WTC11 (cell line): ENCODE results near the gene MLH3. TPM values are rescaled to one million over a fixed set of nuclear protein-coding genes. Genes with fewer than 3 reads are reported as not detected.

Experiments used
- ATAC-seq: fragments of 200-7000 bp; cut with Tn5 transposase; 2 replicates; pipeline ENCODE4 v1.10.0; 2021; ENCODE audit warnings: mild to moderate bottlenecking, moderate library complexity
- CTCF ChIA-PET: fragments of 300-600 bp; sonication (Branson Sonifier 250); formaldehyde crosslinking; loops from one replicate; lab custom pipeline; 2021; ENCODE audit warnings: antibody characterized with exemption; lab: Charles Lee
- POLR2A ChIA-PET: fragments of 350-600 bp; sonication (Branson Sonifier 250); formaldehyde crosslinking; loops from one replicate; lab custom pipeline; 2021; ENCODE audit warnings: antibody characterized with exemption; lab: Charles Lee
- DNase-seq: peaks from one replicate; pipeline ENCODE4 v3.0.0; 2021; ENCODE audit warnings: low spot score
- H3K27ac Mint-ChIP-seq: 2 replicates; pipeline ENCODE4 v1.8.0; 2021; ENCODE audit warnings: mixed read lengths
- H3K27me3 Mint-ChIP-seq: 2 replicates; pipeline ENCODE4 v1.8.0; 2021; ENCODE audit warnings: low read depth, mild to moderate bottlenecking, moderate library complexity, mixed read lengths
- H3K36me3 Mint-ChIP-seq: 2 replicates; pipeline ENCODE4 v1.8.0; 2021; ENCODE audit warnings: mixed read lengths
- H3K4me1 Mint-ChIP-seq: 2 replicates; pipeline ENCODE4 v1.8.0; 2022; ENCODE audit warnings: mixed read lengths
- H3K4me3 Mint-ChIP-seq: 2 replicates; pipeline ENCODE4 v1.8.0; 2021; ENCODE audit warnings: mild to moderate bottlenecking, moderate library complexity, mixed read lengths
- H3K9me3 Mint-ChIP-seq: 2 replicates; pipeline ENCODE4 v1.8.0; 2021; ENCODE audit warnings: mixed read lengths
- EMX1 ChIP-seq: fragments of 250-450 bp; sonication (Bioruptor Pico); IDR thresholded peaks from 2 replicates; pipeline ENCODE4 v1.8.0; 2021; ENCODE audit warnings: mild to moderate bottlenecking
- ESRRA ChIP-seq: sonication (generic); formaldehyde crosslinking; IDR thresholded peaks from 2 replicates; pipeline ENCODE4 v1.8.1; 2022; ENCODE audit warnings: mild to moderate bottlenecking, missing genetic modification reagents, borderline replicate concordance
- IRF2 ChIP-seq: sonication (generic); formaldehyde crosslinking; IDR thresholded peaks from 2 replicates; pipeline ENCODE4 v1.8.0; 2022; ENCODE audit warnings: low read depth, missing genetic modification reagents, borderline replicate concordance
- JUN ChIP-seq: sonication (generic); formaldehyde crosslinking; IDR thresholded peaks from 2 replicates; pipeline ENCODE4 v1.8.0; 2023; ENCODE audit warnings: mild to moderate bottlenecking, missing genetic modification reagents
- MXD4 ChIP-seq: fragments of 250-450 bp; sonication (Bioruptor Pico); IDR thresholded peaks from 2 replicates; pipeline ENCODE4 v1.8.0; 2021; ENCODE audit warnings: mild to moderate bottlenecking, moderate library complexity, borderline replicate concordance
- NFATC4 ChIP-seq: fragments of 250-450 bp; sonication (Bioruptor Pico); IDR thresholded peaks from 2 replicates; pipeline ENCODE4 v1.9.0; 2021; ENCODE audit warnings: mild to moderate bottlenecking
- SOX15 ChIP-seq: fragments of 250-450 bp; sonication (Bioruptor Pico); IDR thresholded peaks from 2 replicates; pipeline ENCODE4 v1.9.0; 2021; ENCODE audit warnings: mild to moderate bottlenecking
- SP1 ChIP-seq: sonication (generic); formaldehyde crosslinking; conservative IDR thresholded peaks from 2 replicates; pipeline ENCODE4 v1.8.1; 2022; ENCODE audit warnings: missing genetic modification reagents
- TCF7 ChIP-seq: sonication (generic); formaldehyde crosslinking; IDR thresholded peaks from 2 replicates; pipeline ENCODE4 v1.8.0; 2022; ENCODE audit warnings: mild to moderate bottlenecking, low read depth, missing genetic modification reagents, moderate library complexity
- ZNF317 ChIP-seq: sonication (generic); formaldehyde crosslinking; IDR thresholded peaks from 2 replicates; pipeline ENCODE4 v1.8.1; 2023; ENCODE audit warnings: low read depth, mild to moderate bottlenecking, moderate library complexity, missing genetic modification reagents, borderline replicate concordance
- ZNF423 ChIP-seq: fragments of 250-450 bp; sonication (Bioruptor Pico); IDR thresholded peaks from 2 replicates; pipeline ENCODE4 v2.1.2; 2022; ENCODE audit warnings: mild to moderate bottlenecking, moderate library complexity
- ZNF671 ChIP-seq: fragments of 250-450 bp; sonication (Bioruptor Pico); IDR thresholded peaks from 2 replicates; pipeline ENCODE4 v1.8.0; 2021; ENCODE audit warnings: mild to moderate bottlenecking
- total RNA-seq: library from RNA; stranded (reverse); gene quantifications from 3 replicates; pipeline ENCODE4 v1.2.3, GENCODE V29; 2021
- TF ChIP-seq, protein P1 (sequence below): sonication (generic); formaldehyde crosslinking; IDR thresholded peaks from 2 replicates; pipeline ENCODE4 v1.8.0; 2023; ENCODE audit warnings: mild to moderate bottlenecking, missing genetic modification reagents
- TF ChIP-seq, protein P2 (sequence below): fragments of 250-450 bp; sonication (Bioruptor Pico); IDR thresholded peaks from 2 replicates; pipeline ENCODE4 v1.8.0; 2021; ENCODE audit warnings: mild to moderate bottlenecking
- TF ChIP-seq, protein P3 (sequence below): fragments of 250-450 bp; sonication (Bioruptor Pico); IDR thresholded peaks from 2 replicates; pipeline ENCODE4 v1.9.0; 2021; ENCODE audit warnings: mild to moderate bottlenecking
- TF ChIP-seq, protein P4 (sequence below): fragments of 250-450 bp; sonication (Bioruptor Pico); conservative IDR thresholded peaks from 2 replicates; pipeline ENCODE4 v1.9.0; 2021; ENCODE audit warnings: mild to moderate bottlenecking
- TF ChIP-seq, protein P5 (sequence below): fragments of 250-450 bp; sonication (Bioruptor Pico); IDR thresholded peaks from 2 replicates; pipeline ENCODE4 v1.9.0; 2021; ENCODE audit warnings: mild to moderate bottlenecking
- TF ChIP-seq, protein P6 (sequence below): fragments of 250-450 bp; sonication (Bioruptor Pico); IDR thresholded peaks from 2 replicates; pipeline ENCODE4 v2.1.2; 2022; ENCODE audit warnings: mild to moderate bottlenecking, moderate library complexity
- TF ChIP-seq, protein P7 (sequence below): sonication (generic); formaldehyde crosslinking; IDR thresholded peaks from 2 replicates; pipeline ENCODE4 v1.8.1; 2023; ENCODE audit warnings: mild to moderate bottlenecking, moderate library complexity, missing genetic modification reagents

MLH3 gene
- total RNA-seq, 1 experiment from 2014 or later = 16.7 TPM

DNA sequence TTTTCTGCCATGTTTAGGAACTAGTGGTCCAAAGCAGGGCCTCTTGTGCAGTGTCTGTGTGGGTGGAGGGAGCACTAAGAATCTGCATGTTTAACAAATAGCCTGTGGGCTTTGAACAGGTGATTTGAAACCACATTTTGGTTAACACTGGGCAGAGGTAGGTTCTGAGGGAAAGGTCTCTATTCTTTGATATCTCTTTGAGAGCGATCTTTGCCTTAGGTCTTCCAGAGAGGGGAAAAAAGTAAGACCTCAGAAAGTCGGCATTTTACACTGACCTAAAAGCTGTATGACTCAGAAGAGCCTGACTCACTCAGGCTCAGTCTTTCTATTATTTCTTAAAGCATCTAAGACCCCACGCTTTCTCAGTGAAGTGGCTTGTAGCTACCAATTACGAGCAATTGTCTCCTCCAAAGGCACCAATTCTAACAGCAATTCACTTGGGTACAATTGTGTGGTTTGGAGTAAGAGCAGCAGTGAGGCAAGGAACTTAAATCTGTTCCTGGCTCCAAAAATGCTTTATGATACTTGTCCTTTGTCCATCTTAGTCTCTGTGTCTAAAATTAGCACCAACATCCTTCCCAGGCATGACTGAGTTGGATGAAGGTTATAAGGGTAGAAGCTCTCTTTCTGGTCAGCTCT lies 39.8 kb downstream of the MLH3 start:
- H3K27ac Mint-ChIP-seq = peak overlapping the region; percentile 38; the same call in 1 of the 2 replicates
- H3K36me3 Mint-ChIP-seq = peaks cover 37% of the 10 kb centered on the region
- DNase-seq (no peak), ATAC-seq (no peak)
- POLR2A ChIA-PET = no interaction called here
- CTCF ChIA-PET = no interaction called here
- no peaks in the 10 kb centered on the region for H3K4me1 Mint-ChIP-seq
- H3K9me3 Mint-ChIP-seq = no peaks in the 10 kb centered on the region
- H3K27me3 Mint-ChIP-seq = no peaks in the 10 kb centered on the region
- H3K4me3 Mint-ChIP-seq = no peak overlapping the region
- TF ChIP-seq, protein P1, sequence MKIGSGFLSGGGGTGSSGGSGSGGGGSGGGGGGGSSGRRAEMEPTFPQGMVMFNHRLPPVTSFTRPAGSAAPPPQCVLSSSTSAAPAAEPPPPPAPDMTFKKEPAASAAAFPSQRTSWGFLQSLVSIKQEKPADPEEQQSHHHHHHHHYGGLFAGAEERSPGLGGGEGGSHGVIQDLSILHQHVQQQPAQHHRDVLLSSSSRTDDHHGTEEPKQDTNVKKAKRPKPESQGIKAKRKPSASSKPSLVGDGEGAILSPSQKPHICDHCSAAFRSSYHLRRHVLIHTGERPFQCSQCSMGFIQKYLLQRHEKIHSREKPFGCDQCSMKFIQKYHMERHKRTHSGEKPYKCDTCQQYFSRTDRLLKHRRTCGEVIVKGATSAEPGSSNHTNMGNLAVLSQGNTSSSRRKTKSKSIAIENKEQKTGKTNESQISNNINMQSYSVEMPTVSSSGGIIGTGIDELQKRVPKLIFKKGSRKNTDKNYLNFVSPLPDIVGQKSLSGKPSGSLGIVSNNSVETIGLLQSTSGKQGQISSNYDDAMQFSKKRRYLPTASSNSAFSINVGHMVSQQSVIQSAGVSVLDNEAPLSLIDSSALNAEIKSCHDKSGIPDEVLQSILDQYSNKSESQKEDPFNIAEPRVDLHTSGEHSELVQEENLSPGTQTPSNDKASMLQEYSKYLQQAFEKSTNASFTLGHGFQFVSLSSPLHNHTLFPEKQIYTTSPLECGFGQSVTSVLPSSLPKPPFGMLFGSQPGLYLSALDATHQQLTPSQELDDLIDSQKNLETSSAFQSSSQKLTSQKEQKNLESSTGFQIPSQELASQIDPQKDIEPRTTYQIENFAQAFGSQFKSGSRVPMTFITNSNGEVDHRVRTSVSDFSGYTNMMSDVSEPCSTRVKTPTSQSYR (CRISPR knock-in tag) = no peak
- TF ChIP-seq ZNF671 (no peak), SOX15 (CRISPR knock-in tag) (no peak), IRF2 (CRISPR knock-in tag) (no peak)

DNA sequence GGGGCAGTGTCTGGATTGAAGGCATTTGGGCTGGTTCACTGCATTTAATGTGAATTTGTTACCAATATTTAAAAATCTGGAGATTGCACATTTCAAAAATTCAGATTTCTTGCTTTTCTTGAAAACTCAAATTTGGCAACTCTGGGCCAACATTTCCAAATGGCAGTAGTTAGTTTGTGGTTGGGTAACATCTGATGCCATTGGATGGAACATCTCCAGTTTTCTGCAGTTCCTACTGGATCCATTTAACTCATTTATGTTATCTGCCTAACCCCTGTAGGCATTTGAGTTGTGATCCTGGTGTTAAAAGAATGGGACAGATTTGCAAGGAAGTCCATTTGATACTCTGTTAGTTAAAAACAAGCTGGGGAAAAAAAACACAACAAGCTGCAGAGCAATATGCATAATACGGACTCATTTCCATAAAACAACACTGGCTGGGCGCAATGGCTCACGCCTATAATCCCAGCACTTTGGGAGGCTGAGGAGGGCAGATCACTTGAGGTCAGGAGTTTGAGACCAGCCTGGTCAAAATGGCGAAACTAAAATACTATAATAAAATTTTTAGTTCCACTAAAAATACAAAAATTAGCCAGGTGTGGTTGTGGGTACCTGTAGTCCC lies 40.7 kb downstream of the MLH3 start:
- ChIA-PET CTCF (no interaction called here), POLR2A (interaction anchor here (0.6 kb wide), 1 partner anchor 84 kb away, joined by 4 read pairs; no protein-coding TSS in a partner anchor)
- no peaks in the 10 kb centered on the region for H3K27me3 Mint-ChIP-seq
- no peaks in the 10 kb centered on the region for H3K9me3 Mint-ChIP-seq
- DNase-seq (no peak), ATAC-seq (no peak)
- no peaks in the 10 kb centered on the region for H3K4me1 Mint-ChIP-seq
- no peak overlapping the region for H3K4me3 Mint-ChIP-seq
- no peak overlapping the region; the same call in 1 of the 2 replicates for H3K27ac Mint-ChIP-seq
- H3K36me3 Mint-ChIP-seq = peaks cover 38% of the 10 kb centered on the region
- TF ChIP-seq, protein P2, sequence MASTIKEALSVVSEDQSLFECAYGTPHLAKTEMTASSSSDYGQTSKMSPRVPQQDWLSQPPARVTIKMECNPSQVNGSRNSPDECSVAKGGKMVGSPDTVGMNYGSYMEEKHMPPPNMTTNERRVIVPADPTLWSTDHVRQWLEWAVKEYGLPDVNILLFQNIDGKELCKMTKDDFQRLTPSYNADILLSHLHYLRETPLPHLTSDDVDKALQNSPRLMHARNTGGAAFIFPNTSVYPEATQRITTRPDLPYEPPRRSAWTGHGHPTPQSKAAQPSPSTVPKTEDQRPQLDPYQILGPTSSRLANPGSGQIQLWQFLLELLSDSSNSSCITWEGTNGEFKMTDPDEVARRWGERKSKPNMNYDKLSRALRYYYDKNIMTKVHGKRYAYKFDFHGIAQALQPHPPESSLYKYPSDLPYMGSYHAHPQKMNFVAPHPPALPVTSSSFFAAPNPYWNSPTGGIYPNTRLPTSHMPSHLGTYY (CRISPR knock-in tag) = no peak
- TF ChIP-seq MXD4 (CRISPR knock-in tag) (no peak), SP1 (CRISPR knock-in tag) (no peak), JUN (CRISPR knock-in tag) (no peak), ESRRA (CRISPR knock-in tag) (no peak), ZNF317 (no peak), EMX1 (no peak), NFATC4 (CRISPR knock-in tag) (no peak), ZNF423 (CRISPR knock-in tag) (no peak), TCF7 (CRISPR knock-in tag) (no peak)
- TF ChIP-seq, protein P3, sequence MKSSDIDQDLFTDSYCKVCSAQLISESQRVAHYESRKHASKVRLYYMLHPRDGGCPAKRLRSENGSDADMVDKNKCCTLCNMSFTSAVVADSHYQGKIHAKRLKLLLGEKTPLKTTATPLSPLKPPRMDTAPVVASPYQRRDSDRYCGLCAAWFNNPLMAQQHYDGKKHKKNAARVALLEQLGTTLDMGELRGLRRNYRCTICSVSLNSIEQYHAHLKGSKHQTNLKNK (CRISPR knock-in tag) = no peak
- TF ChIP-seq, protein P4, sequence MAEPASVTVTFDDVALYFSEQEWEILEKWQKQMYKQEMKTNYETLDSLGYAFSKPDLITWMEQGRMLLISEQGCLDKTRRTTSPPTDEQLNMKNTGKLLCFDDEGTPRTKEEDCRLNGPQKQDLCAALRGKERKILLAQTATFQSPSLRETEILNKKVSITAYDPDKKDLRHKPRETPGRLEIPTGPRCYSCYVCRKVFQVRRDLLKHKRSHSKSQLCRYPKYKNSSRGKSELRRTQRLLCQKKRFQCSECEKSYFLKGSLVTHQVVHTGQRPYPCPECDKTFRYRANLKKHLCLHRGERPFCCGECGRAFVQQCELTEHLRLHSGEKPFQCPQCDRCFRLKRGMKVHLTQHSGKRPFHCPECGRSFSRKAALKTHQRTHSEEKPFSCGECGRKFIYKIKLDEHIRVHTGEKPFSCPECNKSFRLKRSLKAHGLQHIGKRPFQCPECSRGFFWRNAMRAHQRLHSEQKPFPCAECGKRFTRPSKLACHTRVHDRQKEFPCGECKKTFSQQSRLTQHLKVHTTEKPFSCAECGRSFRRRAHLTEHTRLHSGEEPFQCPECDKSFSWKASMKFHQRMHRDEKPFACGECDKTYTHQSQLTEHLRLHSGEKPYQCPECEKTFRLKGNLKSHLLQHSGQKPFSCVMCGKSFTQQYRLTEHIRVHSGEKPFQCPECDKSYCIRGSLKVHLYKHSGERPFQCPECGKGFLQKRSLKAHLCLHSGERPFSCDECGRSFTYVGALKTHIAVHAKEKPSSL (CRISPR knock-in tag) = no peak
- TF ChIP-seq, protein P5, sequence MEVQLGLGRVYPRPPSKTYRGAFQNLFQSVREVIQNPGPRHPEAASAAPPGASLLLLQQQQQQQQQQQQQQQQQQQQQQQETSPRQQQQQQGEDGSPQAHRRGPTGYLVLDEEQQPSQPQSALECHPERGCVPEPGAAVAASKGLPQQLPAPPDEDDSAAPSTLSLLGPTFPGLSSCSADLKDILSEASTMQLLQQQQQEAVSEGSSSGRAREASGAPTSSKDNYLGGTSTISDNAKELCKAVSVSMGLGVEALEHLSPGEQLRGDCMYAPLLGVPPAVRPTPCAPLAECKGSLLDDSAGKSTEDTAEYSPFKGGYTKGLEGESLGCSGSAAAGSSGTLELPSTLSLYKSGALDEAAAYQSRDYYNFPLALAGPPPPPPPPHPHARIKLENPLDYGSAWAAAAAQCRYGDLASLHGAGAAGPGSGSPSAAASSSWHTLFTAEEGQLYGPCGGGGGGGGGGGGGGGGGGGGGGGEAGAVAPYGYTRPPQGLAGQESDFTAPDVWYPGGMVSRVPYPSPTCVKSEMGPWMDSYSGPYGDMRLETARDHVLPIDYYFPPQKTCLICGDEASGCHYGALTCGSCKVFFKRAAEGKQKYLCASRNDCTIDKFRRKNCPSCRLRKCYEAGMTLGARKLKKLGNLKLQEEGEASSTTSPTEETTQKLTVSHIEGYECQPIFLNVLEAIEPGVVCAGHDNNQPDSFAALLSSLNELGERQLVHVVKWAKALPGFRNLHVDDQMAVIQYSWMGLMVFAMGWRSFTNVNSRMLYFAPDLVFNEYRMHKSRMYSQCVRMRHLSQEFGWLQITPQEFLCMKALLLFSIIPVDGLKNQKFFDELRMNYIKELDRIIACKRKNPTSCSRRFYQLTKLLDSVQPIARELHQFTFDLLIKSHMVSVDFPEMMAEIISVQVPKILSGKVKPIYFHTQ (CRISPR knock-in tag) = no peak
- TF ChIP-seq, protein P6, sequence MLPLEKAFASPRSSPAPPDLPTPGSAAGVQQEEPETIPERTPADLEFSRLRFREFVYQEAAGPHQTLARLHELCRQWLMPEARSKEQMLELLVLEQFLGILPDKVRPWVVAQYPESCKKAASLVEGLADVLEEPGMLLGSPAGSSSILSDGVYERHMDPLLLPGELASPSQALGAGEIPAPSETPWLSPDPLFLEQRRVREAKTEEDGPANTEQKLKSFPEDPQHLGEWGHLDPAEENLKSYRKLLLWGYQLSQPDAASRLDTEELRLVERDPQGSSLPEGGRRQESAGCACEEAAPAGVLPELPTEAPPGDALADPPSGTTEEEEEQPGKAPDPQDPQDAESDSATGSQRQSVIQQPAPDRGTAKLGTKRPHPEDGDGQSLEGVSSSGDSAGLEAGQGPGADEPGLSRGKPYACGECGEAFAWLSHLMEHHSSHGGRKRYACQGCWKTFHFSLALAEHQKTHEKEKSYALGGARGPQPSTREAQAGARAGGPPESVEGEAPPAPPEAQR (CRISPR knock-in tag) = no peak
- TF ChIP-seq, protein P7, sequence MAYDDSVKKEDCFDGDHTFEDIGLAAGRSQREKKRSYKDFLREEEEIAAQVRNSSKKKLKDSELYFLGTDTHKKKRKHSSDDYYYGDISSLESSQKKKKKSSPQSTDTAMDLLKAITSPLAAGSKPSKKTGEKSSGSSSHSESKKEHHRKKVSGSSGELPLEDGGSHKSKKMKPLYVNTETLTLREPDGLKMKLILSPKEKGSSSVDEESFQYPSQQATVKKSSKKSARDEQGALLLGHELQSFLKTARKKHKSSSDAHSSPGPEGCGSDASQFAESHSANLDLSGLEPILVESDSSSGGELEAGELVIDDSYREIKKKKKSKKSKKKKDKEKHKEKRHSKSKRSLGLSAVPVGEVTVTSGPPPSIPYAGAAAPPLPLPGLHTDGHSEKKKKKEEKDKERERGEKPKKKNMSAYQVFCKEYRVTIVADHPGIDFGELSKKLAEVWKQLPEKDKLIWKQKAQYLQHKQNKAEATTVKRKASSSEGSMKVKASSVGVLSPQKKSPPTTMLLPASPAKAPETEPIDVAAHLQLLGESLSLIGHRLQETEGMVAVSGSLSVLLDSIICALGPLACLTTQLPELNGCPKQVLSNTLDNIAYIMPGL (CRISPR knock-in tag) = no peak
